Measurements from ENCODE around the gene LRSAM1.

LRSAM1 gene

GRCh38 chr9:127467621-127468020 lies 16.3 kb downstream of the LRSAM1 start:
- H3K4me3 ChIP-seq (ENCODE audit: control insufficient read depth, low read depth, low read length): no peak overlapping the region
- no peak for TF ChIP-seq CTCF (IDR thresholded peaks at IDR 0.05; ENCODE audit: control insufficient read depth, insufficient read depth, low read depth, low read length, missing control alignments)
- no peak for DNase-seq (ENCODE audit: low read depth)

- no peak for DNase-seq (ENCODE audit: low read depth)
- H3K4me3 ChIP-seq (ENCODE audit: control insufficient read depth, low read depth, low read length): no peak overlapping the region
- no peak for TF ChIP-seq CTCF (IDR thresholded peaks at IDR 0.05; ENCODE audit: control insufficient read depth, insufficient read depth, low read depth, low read length, missing control alignments)
Observed at GRCh38 chr9:127470662-127471061, 19.4 kb downstream of the LRSAM1 start.

- DNase-seq (ENCODE audit: low read depth): no peak
- TF ChIP-seq CTCF (IDR thresholded peaks at IDR 0.05; ENCODE audit: control insufficient read depth, insufficient read depth, low read depth, low read length, missing control alignments): no peak
- no peak overlapping the region for H3K4me3 ChIP-seq (ENCODE audit: control insufficient read depth, low read depth, low read length)
Observed at GRCh38 chr9:127473501-127473900, 22.2 kb downstream of the LRSAM1 start.

GRCh38 chr9:127473932-127474331 lies 22.6 kb downstream of the LRSAM1 start:
- no peak for DNase-seq (ENCODE audit: low read depth)
- no peak overlapping the region for H3K4me3 ChIP-seq (ENCODE audit: control insufficient read depth, low read depth, low read length)
- TF ChIP-seq CTCF (IDR thresholded peaks at IDR 0.05; ENCODE audit: control insufficient read depth, insufficient read depth, low read depth, low read length, missing control alignments): no peak

GRCh38 chr9:127474592-127474991 lies 23.3 kb downstream of the LRSAM1 start:
- no peak overlapping the region for H3K4me3 ChIP-seq (ENCODE audit: control insufficient read depth, low read depth, low read length)
- no peak for DNase-seq (ENCODE audit: low read depth)
- TF ChIP-seq CTCF (IDR thresholded peaks at IDR 0.05; ENCODE audit: control insufficient read depth, insufficient read depth, low read depth, low read length, missing control alignments): no peak

- H3K4me3 ChIP-seq (ENCODE audit: control insufficient read depth, low read depth, low read length): no peak overlapping the region
- TF ChIP-seq CTCF (IDR thresholded peaks at IDR 0.05; ENCODE audit: control insufficient read depth, insufficient read depth, low read depth, low read length, missing control alignments): no peak
- DNase-seq (ENCODE audit: low read depth): no peak
Observed at GRCh38 chr9:127479507-127480081, 28.3 kb downstream of the LRSAM1 start.

GRCh38 chr9:127482662-127483061 lies 31.4 kb downstream of the LRSAM1 start:
- H3K4me3 ChIP-seq (ENCODE audit: control insufficient read depth, low read depth, low read length): no peak overlapping the region
- TF ChIP-seq CTCF (IDR thresholded peaks at IDR 0.05; ENCODE audit: control insufficient read depth, insufficient read depth, low read depth, low read length, missing control alignments): no peak
- DNase-seq (ENCODE audit: low read depth): no peak
